Measurements from ENCODE around the gene USP40.

- TF ChIP-seq CTCF (conservative IDR thresholded peaks at IDR 0.05; ENCODE audit: low read depth in 2 of 2) = no peak
- no peak for TF ChIP-seq POLR2AphosphoS5 (IDR thresholded peaks at IDR 0.05; ENCODE audit: low read depth)
- no peak for TF ChIP-seq EZH2phosphoT487 (IDR thresholded peaks at IDR 0.05; ENCODE audit: unreplicated experiment)
- no peak for TF ChIP-seq REST (IDR thresholded peaks at IDR 0.05; ENCODE audit: unreplicated experiment)
These were observed 84.0 kb downstream of the USP40 start for GRCh38 chr2:233482616-233483015.

All from GM23338 (cell line).